HuH-7 (cell line): ENCODE measurements around the gene FHIP1B.
"Not testable (repeated sequence)": the region's sequence is repeated elsewhere in the genome, so short reads cannot be mapped to it uniquely, and the experiment has no call there.

Source experiments
- DNase-seq: peaks from one replicate; pipeline ENCODE4 v3.0.0; 2011; ENCODE audit warnings: low spot score

FHIP1B gene

GRCh38 chr11:6234387-6235107, at the start of gene FHIP1B:
TSS of gene FHIP1B (minus strand) at chr11:6234636. CDS start at chr11:6224516, 10,120 bp downstream.
- DNase-seq, result peak; percentile 92

- DNase-seq, result no peak
These were observed 49.1 kb upstream of the FHIP1B start for GRCh38 chr11:6283453-6284023.

GRCh38 chr11:6280809-6281208, 46.4 kb upstream of the FHIP1B start:
- not testable (repeated sequence) for DNase-seq

- DNase-seq, result no peak
These were observed 38.8 kb upstream of the FHIP1B start for GRCh38 chr11:6273188-6273587.

- no peak for DNase-seq
These were observed 37.2 kb upstream of the FHIP1B start for GRCh38 chr11:6271598-6271997.

GRCh38 chr11:6270584-6271246, 36.3 kb upstream of the FHIP1B start:
- no peak for DNase-seq

GRCh38 chr11:6269994-6270393, 35.6 kb upstream of the FHIP1B start:
- no peak for DNase-seq

GRCh38 chr11:6268820-6269219, 34.4 kb upstream of the FHIP1B start:
- DNase-seq, result no peak

GRCh38 chr11:6263662-6264061, 29.2 kb upstream of the FHIP1B start:
- no peak for DNase-seq

- no peak for DNase-seq
These were observed 25.8 kb upstream of the FHIP1B start for GRCh38 chr11:6260207-6260726.

GRCh38 chr11:6258571-6259081, 24.2 kb upstream of the FHIP1B start:
- no peak for DNase-seq

- no peak for DNase-seq
These were observed 23.7 kb upstream of the FHIP1B start for GRCh38 chr11:6258141-6258540.

- DNase-seq, result no peak
These were observed 18.8 kb upstream of the FHIP1B start for GRCh38 chr11:6253197-6253596.

- DNase-seq, result no peak
These were observed 17.6 kb upstream of the FHIP1B start for GRCh38 chr11:6251990-6252473.

GRCh38 chr11:6251120-6251733, 16.8 kb upstream of the FHIP1B start:
- DNase-seq, result peak; percentile 82

GRCh38 chr11:6249770-6250555, 15.5 kb upstream of the FHIP1B start:
- DNase-seq, result no peak

- not testable (repeated sequence) for DNase-seq
These were observed 14.5 kb upstream of the FHIP1B start for GRCh38 chr11:6248897-6249296.

- DNase-seq, result no peak
These were observed 13.8 kb upstream of the FHIP1B start for GRCh38 chr11:6248248-6248647.

- no peak for DNase-seq
These were observed 11.1 kb upstream of the FHIP1B start for GRCh38 chr11:6245536-6245935.

- no peak for DNase-seq
These were observed 6.9 kb upstream of the FHIP1B start for GRCh38 chr11:6241316-6241715.

- no peak for DNase-seq
These were observed 6.3 kb upstream of the FHIP1B start for GRCh38 chr11:6240781-6241180.
